Stimulated activated CD8-positive, alpha-beta memory T cell treated with anti-CD3 and anti-CD28 coated beads, Interleukin-7, amount 100 ng/mL, for 4 hours (primary cell): Measurements from ENCODE around the gene FGD6.
"Not testable (repeated sequence)": the region's sequence is repeated elsewhere in the genome, so short reads cannot be mapped to it uniquely, and the experiment has no call there.

ENCODE experiments used
- DNase-seq, 2 donors: peaks; one replicate each; pipeline ENCODE4 v3.0.0-alpha.2; 2020; ENCODE audit warnings: low read depth in 2 of 2

Gene FGD6

DNA sequence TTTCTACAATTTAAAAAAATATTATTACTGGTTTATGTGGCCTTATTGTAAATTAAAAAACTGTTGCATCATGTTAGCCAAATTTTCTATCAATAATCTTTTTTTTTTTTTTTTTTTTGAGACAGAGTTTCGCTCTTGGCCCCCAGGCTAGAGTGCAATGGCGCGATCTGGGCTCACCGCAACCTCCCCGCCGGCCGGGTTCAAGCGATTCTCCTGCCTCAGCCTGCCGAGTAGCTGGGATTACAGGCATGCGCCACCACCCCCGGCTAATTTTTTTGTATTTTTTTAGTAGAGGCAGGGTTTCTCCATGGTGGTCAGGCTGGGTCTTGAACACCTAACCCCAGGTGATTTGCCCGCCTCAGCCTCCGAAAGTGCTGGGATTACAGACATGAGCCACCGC lies 16.9 kb upstream of the FGD6 start:
- not testable (repeated sequence) for DNase-seq

DNA sequence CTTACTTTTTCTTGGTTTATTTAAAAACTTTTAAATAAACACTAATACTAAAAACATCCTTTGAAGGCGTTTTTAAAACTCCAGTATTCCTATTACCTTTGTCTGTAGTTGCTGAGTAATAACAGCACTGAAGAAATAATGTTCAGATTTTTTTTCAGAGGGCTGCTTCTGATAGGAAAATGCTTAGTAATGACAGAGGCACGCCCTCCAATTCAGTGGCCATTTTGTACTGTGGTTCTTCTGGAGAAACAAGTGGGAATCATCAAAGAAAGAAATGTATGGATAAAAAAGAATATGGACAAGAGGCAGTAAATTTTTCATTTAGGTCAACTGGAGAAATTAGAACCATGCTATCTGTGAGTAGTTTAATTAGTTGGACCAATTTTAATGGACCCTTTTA lies 13.9 kb upstream of the FGD6 start:
- DNase-seq = no peak

DNA sequence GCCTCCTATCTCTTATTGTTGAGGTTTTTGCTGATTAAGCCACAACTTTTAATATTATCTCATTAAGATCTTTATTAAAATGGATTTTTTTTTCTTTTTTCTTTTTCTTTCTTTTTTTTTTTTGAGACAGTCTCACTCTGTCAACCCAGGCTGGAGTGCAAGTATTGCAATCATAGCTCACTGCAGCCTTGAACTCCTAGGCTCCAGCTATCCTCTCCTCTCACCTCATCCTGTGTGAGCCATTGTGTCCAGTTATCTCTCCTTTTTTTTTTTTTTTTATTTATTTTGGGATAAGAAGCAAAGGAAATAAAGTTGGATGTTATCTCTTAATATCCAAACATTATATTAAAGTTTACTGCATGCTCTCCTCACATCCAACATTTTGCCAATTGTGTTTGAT lies 13.0 kb upstream of the FGD6 start:
- no peak for DNase-seq

DNA sequence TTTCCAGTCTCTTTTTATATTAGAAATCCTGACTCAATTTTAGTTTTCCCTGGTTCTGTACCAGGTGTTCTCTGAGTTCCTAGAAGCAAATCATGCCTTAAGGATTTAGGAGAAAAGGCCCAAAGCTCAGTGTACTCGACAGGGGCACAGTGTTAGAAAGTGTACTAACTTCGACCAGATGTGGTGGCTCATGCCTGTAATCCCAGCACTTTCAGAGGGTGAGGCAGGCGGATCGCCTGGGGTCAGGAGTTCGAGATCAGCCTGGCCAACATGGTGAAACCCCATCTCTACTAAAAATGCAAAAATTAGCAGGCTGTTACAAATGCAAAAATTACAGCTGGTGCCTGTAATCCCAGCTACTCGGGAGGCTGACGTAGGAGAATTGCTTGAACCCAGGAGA lies 12.4 kb upstream of the FGD6 start:
- DNase-seq = no peak

DNA sequence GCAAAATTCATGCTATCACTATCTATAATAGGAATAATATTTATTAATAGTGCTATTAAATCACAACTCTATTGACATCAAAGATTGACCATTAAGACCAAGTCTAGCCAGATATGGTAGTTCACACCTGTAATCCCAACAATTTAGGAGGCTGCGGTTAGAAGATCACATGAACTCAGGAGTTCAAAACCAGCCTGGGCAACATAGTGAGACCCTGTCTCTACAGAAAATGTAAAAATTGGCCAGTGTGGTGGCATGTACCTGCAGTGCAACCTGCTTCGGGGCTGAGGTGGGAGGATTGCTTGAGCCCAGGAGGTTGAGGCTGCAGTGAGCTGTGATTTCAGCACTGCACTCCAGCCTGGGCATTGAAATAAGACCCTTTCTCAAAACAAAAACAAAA lies 11.3 kb upstream of the FGD6 start:
- no peak for DNase-seq

DNA sequence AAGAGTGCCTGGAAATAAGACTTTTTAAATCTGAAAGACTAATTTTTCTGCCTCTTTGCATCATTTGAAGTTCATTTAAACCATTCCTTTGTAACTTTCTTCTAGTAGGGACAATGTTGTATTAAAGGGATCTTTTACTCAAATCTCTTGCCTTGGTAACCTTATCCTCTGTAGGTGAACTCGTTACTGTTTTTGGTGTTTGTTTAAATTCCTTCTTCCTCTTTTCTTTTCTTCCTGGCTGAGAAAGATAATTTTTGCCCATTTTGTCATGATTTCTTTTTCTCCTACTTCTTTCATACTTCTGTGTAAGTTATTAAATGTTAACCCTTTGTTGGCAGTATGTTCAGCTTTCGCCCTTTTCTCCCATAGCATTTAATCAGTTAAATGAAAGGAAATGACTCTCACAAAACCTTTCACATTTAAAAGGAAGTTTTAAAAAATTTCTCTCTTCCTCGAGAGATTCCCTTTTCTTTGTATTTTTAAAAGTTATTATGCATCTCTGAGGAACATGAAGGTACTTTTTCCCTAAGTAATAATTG lies 10.6 kb upstream of the FGD6 start:
- no peak for DNase-seq

DNA sequence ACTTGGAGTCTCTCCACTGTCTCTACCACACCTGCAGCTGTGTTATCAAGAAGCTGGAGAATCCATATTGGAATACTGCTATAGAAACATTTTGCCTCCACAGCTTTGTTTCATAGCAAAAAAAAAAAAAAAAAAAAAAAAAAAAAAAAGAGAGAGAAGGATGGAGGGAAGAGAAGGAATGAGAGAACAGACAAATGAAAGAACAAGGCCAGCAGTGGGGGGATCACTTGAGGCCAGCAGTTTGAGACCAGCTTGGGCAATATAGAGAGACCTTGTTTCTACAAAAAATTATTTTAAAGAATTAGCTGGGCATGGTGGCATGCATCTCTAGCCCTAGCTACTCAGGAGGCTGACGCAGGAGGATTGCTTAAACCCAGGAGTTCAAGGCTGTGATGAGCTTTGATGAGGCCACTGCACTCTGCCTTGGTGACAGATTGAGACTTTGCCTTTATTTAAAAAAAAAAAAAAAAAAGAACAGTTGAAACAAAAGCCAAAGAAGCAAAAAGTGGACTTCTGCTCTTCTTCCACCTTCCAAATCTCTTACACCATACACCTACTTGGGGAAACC lies 8.5 kb upstream of the FGD6 start:
- DNase-seq = no peak

DNA sequence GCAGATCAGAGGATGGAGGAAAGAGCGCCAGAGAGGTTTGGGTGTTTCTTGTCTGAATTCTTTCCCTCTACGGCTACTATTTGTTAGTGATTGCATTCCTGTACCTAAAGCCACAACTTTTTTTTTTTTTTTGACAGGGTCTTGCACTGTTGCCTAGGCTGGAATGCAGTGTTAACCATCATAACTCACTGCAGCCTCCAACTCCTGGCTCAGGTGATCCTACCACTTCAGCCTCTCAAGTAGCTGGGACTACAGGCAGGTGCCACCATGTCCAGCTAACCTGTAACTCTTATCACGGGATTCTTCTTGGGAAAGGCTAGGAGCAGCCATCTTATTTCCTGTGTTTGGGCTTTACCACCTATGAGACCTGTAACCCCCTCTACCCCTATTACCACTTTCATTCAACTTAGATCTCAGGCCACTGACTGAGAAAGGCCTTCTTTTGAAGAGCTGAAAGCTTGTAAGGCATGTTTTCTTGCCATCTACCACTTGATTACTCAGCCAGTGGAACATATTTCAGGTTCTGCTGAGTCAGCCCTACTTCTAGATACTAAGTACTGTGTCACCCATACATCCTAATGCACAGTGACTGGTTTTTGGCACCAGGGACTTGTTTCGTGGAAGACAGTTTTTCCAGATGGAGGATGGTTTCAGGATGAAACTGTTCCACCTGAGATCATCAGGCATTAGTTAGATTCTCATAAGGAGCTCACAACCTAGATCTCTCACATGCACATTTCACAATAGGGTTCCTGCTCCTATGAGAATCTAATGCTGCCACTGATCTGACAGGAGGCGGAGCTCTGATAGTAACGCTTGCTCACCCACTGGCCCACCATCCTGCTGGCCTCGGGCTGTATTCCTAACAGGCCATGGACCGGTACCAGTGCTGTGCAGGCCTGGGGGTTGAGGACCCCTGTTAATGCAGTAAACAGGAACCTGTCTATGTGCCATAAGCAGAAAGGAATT lies 7.2 kb upstream of the FGD6 start:
- no peak for DNase-seq

DNA sequence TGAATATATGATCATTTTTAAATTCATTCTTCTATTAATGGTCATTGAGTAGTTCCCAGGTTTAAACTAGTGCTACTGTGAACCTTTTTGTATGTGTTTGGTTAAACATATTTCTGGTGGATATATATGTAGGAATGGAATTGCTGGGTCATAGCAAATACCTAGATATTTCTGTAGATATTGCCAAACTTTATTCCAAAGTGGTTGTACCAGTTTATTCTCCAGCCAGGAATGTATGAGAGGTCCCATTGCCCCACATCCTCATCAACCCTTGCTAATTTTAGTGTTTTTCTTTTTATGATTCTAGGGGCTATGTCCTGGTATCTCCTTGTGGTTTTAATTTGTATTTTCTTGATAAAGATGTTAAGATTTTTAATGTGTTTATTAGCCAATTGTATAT lies 3.5 kb upstream of the FGD6 start:
- no peak for DNase-seq

DNA sequence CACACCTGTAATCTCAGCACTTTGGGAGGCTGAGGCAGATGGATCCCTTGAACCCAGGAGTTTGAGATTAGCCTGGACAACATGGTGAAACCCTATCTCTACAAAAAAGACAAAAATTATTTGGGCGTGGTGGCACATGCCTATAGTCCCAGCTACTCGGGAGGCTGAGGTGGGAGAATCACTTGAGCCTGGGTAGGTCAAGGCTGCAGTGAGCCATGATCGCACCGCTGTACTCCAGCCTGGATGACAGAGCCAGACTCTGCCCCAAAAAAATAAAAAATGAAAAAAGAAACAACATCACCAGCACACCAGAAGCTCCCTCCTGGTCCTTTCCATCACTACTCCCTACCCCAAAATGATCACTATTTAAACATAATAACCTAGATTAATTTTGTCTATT lies 2.9 kb upstream of the FGD6 start:
- DNase-seq = no peak

DNA sequence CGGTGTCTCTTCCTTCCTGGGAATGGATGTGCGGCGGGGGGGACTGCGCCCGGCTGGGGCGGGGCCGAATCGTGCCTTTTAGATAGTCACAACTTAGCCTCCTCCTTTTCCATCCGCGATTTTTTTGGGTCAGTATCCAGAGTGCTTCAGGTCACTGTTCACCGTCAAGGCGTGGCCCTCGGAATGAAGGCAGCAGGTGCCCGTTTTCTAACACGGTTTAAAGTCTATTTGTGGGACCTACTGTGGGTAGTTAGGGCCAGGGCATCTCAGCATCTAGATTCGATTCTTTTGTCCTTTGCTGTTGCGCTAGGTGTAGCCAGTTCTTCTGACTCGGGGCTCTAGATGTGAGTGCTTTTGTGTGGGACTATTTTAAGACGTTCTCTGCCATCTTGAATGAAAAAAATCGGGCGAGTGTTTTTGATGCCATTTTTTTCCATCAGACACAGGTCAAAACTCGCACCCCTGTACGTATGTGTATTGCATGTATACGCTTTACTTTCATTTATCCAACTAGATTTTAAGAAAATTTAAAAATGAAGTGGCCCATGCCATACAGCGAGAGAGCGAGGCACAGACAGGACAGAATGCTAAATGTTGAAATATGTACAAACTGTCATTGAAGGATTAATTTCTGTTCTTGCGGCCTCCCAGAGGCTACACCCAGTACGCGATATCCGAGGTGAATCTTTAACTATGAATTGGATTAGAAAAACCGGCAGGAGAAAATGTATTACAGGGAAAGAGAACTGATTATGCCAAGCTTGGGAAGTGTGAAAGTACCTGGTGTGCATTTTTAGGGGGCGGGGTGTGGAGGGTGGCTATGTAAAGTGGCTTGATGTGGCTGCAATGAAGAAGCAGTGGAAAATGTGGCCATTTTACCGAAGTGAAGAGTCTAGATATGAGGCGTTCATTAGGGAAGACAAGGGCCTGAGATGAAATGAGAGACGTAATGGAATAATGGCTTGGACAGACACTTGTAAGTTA lies 1.2 kb upstream of the FGD6 start:
- peak; percentile 11 to 17 for DNase-seq

DNA sequence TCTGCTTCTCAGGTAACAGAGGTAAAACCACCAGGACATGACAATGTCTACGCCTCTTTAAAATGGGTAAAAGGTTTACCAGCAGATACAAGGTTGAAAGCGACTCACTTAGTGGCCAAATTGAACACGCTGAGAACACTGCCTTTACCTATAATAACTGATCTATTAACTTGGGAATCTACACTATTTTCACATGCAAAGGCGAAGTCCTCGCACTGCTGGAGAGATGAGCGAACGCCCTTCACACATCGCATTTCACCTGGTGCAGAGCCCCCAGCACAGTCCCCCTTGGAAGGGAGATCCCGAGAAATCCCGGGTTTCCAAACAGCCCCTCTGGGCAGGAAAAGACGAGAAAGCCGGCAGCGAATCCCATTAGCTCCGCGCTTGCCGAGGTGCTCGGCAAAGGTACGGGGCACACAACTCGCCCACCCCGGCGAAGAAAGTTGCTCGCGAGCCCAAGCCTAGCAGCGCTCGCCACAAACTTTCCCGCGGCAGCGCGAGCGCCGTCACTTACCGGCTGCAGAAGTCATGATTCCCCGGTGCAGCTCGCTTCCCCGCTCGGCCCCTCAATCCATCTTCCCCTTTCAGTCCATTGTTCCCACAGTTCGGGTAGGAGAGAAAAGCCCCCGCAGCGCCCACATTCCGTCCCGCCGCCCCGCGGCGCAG lies 423 bp downstream of the FGD6 start:
- no peak for DNase-seq

DNA sequence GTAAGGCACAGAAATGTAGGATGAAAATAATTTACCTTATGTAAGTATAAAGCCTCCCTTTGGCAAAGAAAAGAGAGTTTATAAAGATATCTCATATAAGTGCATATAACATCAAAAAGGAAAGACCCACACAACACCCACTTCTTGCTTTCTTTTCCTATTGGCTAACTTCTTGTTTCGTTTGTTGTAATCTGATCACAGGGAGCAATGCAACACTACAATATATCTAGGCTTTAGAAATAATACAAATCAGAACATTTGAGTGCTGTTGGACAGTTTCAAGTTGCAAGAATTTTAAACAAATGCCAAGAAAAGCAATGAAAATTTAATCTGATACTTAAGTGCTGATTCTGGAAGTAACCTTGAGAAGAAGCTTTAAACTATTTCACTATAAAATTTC lies 1.3 kb downstream of the FGD6 start:
- no peak for DNase-seq

DNA sequence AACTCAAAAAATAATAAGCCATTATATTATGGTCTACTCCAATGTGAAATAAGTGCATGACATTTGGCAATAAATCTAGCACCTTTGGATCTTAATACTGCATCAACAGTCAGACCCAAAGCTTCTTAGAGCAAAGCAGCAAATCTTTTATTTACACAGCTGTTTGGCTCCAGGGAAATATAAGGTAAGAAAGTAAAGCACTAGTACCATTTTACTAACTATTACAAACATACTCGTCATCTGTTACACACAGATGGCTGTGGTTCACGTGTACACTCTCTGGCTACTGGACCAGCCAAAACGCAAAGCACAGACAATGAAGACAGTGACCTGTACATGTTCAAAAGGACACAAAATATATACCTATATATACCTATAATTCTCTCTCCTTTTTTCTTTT lies 2.8 kb downstream of the FGD6 start:
- no peak for DNase-seq

DNA sequence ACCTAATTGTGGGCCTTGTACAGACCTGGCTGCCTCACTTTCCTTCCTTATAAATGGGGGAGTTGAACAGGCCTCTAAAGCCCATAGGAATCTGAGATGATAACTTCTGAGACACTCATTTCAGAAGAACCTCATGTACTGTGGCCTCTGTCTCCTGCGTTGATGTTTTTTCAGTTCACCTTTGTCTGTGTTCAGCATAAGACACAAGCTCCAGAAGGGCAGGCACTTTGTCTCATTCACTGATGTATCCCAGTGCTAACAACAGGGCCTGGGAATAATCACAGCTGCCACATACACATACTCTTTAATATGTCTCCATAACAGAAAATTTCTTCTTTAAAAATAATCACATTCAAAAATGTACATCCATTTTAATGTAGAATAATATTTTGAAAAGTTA lies 3.3 kb downstream of the FGD6 start:
- DNase-seq = no peak

DNA sequence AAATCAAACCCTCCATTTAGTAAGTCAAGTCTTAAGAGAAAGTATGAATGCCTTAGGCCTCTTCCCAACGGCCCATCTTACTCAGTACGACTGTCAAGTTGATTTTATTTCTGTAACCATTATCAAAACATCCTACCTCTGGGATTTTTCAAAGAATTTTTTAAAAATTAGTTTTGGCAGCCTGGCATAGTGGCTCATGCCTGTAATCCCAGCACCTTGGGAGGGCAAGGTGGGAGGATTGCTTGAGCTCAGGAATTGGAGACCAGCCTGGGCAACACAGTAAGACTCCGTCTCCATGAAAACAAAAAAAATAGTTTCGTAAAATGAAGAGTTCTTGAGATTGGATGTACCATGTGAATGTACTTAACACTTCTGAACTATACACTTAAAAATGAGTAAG lies 4.1 kb downstream of the FGD6 start:
- DNase-seq = no peak

DNA sequence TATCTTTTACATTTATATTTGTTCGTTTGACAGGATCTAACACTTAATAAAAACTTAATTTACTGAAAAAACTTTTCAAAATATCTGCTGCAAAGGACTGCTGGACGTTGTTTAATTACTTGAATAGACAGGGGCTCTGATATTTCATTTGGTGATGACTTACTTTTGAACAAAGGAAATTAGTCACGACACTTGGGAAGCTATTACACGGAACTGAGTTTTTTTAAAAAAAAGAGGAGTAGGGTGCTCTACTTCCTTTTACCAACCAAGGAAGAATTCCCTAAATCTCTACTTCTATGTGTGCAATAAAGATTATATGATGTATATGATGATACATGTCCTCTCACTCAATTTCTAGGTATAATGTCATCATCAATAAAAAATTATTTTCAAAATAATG lies 4.7 kb downstream of the FGD6 start:
- no peak for DNase-seq

DNA sequence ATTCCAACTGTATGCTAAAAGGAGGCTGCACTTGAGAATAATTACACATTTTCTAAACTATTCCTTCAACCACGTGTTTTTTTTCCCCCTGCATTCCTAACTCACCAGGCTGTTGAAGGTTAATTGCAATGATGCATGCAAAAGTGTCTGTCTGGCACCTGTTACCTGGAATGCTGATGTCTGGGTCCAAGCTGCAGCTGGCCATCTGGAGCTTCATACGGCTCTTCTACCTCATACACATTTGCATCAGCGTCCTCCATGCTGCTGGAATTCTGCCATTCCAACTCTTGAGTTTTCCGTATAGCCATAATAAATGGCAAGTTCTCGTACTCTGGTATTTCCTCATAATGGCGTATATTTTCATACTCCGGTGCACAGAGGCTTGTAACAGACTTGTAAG lies 8.6 kb downstream of the FGD6 start:
- DNase-seq = no peak

DNA sequence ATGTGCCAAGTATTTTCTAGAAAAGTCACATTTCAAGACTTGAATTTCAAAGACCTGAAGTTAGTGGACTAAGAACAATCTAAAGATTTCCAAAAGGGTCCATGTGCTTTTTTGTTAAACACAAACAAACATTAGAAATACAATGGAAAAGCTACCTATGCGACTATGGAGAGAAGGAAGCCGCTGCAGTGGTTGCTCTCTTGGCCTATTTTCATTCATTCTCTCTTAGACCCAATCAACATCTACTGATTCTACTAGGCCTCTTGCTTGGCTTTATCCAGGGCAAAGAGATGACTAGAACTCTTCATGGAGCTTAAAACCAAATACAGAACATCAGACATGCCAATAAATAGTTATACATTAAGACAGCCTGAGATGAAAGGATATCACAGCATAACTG lies 9.9 kb downstream of the FGD6 start:
- DNase-seq = no peak

DNA sequence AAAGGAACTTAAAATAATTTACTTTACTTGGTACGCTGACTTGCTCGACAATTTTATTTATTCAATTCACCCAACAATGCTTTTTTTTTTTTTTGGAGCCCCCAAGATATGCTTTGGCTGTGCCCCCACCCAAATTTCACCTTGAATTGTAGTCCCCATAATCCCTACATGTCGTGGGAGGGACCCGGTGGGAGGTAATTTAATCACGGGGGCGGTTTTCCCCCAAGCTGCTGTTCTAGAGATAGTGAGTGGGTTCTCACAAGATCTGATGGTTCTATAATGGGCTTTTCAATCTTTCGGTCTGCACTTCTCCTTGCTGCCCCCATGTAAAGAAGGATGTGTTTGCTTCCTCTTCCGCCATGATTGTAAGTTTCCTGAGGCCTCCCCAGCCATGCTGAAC lies 10.4 kb downstream of the FGD6 start:
- DNase-seq = no peak

DNA sequence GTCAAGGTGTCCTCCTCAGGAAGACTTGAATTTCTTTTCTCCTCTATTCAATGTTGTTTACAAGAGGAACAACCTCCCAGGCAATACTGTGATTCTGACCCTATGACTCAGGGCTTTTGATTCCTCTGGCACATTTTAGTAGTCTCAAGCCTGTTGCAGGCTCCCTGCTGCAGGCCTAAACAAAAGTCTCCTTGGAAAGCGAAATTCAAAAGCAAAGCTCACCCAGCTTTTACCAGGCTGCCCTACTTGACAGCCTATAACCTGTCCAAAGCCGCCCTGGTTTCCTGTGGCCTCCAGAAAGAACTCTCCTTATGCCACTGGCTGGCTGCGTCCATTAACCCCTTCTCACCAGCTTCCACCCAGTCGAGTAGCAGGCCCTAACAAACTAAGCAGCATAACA lies 11.6 kb downstream of the FGD6 start:
- no peak for DNase-seq
